ENCODE results near the gene OR11L1. TPM values are rescaled to one million over a fixed set of nuclear protein-coding genes. Genes with fewer than 3 reads are reported as not detected.

Gene OR11L1
- polyA plus RNA-seq, 2 of the 4 experiments (the other 2 are of a cell fraction), result not detected

Other genes starting within 250 kb of the OR11L1 start
- not detected in 2 replicates for gene OR2G3, start 236.3 kb downstream of the OR11L1 start, polyA plus RNA-seq (2011; rRNA removed)
- gene OR2G3, start 236.3 kb downstream of the OR11L1 start, polyA plus RNA-seq (2017; fragmentation: RNase III; extraction: RNeasy Plus Mini Kit Qiagen cat#74134 plus additional on column Dnase treatment), result not detected in 3 replicates
- not detected in 2 replicates for gene OR13G1, start 162.2 kb downstream of the OR11L1 start, polyA plus RNA-seq (2011; rRNA removed)
- not detected in 3 replicates for gene OR13G1, start 162.2 kb downstream of the OR11L1 start, polyA plus RNA-seq (2017; fragmentation: RNase III; extraction: RNeasy Plus Mini Kit Qiagen cat#74134 plus additional on column Dnase treatment)
- gene OR6F1, start 125.2 kb downstream of the OR11L1 start, polyA plus RNA-seq (2011; rRNA removed), result not detected in 2 replicates
- gene OR6F1, start 125.2 kb downstream of the OR11L1 start, polyA plus RNA-seq (2017; fragmentation: RNase III; extraction: RNeasy Plus Mini Kit Qiagen cat#74134 plus additional on column Dnase treatment), result not detected in 3 replicates
- not detected in 2 replicates for gene OR14K1, start 103.3 kb downstream of the OR11L1 start, polyA plus RNA-seq (2011; rRNA removed)
- gene OR14K1, start 103.3 kb downstream of the OR11L1 start, polyA plus RNA-seq (2017; fragmentation: RNase III; extraction: RNeasy Plus Mini Kit Qiagen cat#74134 plus additional on column Dnase treatment), result not detected in 3 replicates
- not detected in 2 replicates for gene OR14A2, start 93.8 kb downstream of the OR11L1 start, polyA plus RNA-seq (2011; rRNA removed)
- not detected in 3 replicates for gene OR14A2, start 93.8 kb downstream of the OR11L1 start, polyA plus RNA-seq (2017; fragmentation: RNase III; extraction: RNeasy Plus Mini Kit Qiagen cat#74134 plus additional on column Dnase treatment)
- not detected in 2 replicates for gene OR1C1, start 81.3 kb downstream of the OR11L1 start, polyA plus RNA-seq (2011; rRNA removed)
- not detected in 3 replicates for gene OR1C1, start 81.3 kb downstream of the OR11L1 start, polyA plus RNA-seq (2017; fragmentation: RNase III; extraction: RNeasy Plus Mini Kit Qiagen cat#74134 plus additional on column Dnase treatment)
- not detected in 2 replicates for gene OR14A16, start 17.8 kb downstream of the OR11L1 start, polyA plus RNA-seq (2011; rRNA removed)
- gene OR14A16, start 17.8 kb downstream of the OR11L1 start, polyA plus RNA-seq (2017; fragmentation: RNase III; extraction: RNeasy Plus Mini Kit Qiagen cat#74134 plus additional on column Dnase treatment), result not detected in 3 replicates
- not detected in 2 replicates for gene TRIM58, start 15.3 kb upstream of the OR11L1 start, polyA plus RNA-seq (2011; rRNA removed)
- not detected in 3 replicates for gene TRIM58, start 15.3 kb upstream of the OR11L1 start, polyA plus RNA-seq (2017; fragmentation: RNase III; extraction: RNeasy Plus Mini Kit Qiagen cat#74134 plus additional on column Dnase treatment)
- gene OR2W3, start 53.7 kb upstream of the OR11L1 start, polyA plus RNA-seq (2011; rRNA removed), result not detected in 2 replicates
- gene OR2W3, start 53.7 kb upstream of the OR11L1 start, polyA plus RNA-seq (2017; fragmentation: RNase III; extraction: RNeasy Plus Mini Kit Qiagen cat#74134 plus additional on column Dnase treatment), result not detected in 3 replicates
- gene OR2T8, start 78.4 kb upstream of the OR11L1 start, polyA plus RNA-seq (2011; rRNA removed), result not detected in 2 replicates
- gene OR2T8, start 78.4 kb upstream of the OR11L1 start, polyA plus RNA-seq (2017; fragmentation: RNase III; extraction: RNeasy Plus Mini Kit Qiagen cat#74134 plus additional on column Dnase treatment), result not detected in 3 replicates
- not detected in 2 replicates for gene OR2AJ1, start 83.0 kb upstream of the OR11L1 start, polyA plus RNA-seq (2011; rRNA removed)
- gene OR2AJ1, start 83.0 kb upstream of the OR11L1 start, polyA plus RNA-seq (2017; fragmentation: RNase III; extraction: RNeasy Plus Mini Kit Qiagen cat#74134 plus additional on column Dnase treatment), result not detected in 3 replicates
- not detected in 2 replicates for gene OR2L8, start 107.0 kb upstream of the OR11L1 start, polyA plus RNA-seq (2011; rRNA removed)
- not detected in 3 replicates for gene OR2L8, start 107.0 kb upstream of the OR11L1 start, polyA plus RNA-seq (2017; fragmentation: RNase III; extraction: RNeasy Plus Mini Kit Qiagen cat#74134 plus additional on column Dnase treatment)
- gene OR2AK2, start 123.3 kb upstream of the OR11L1 start, polyA plus RNA-seq (2011; rRNA removed), result not detected in 2 replicates
- not detected in 3 replicates for gene OR2AK2, start 123.3 kb upstream of the OR11L1 start, polyA plus RNA-seq (2017; fragmentation: RNase III; extraction: RNeasy Plus Mini Kit Qiagen cat#74134 plus additional on column Dnase treatment)
- not detected in 2 replicates for gene OR2L5, start 171.8 kb upstream of the OR11L1 start, polyA plus RNA-seq (2011; rRNA removed)
- not detected in 3 replicates for gene OR2L5, start 171.8 kb upstream of the OR11L1 start, polyA plus RNA-seq (2017; fragmentation: RNase III; extraction: RNeasy Plus Mini Kit Qiagen cat#74134 plus additional on column Dnase treatment)
- gene OR2L2, start 188.2 kb upstream of the OR11L1 start, polyA plus RNA-seq (2011; rRNA removed), result not detected in 2 replicates
- not detected in 3 replicates for gene OR2L2, start 188.2 kb upstream of the OR11L1 start, polyA plus RNA-seq (2017; fragmentation: RNase III; extraction: RNeasy Plus Mini Kit Qiagen cat#74134 plus additional on column Dnase treatment)
- not detected in 2 replicates for gene OR2L3, start 204.9 kb upstream of the OR11L1 start, polyA plus RNA-seq (2011; rRNA removed)
- gene OR2L3, start 204.9 kb upstream of the OR11L1 start, polyA plus RNA-seq (2017; fragmentation: RNase III; extraction: RNeasy Plus Mini Kit Qiagen cat#74134 plus additional on column Dnase treatment), result not detected in 3 replicates